GM19463 (cell line): ENCODE results near the gene CCM2.
"Not testable (repeated sequence)": the region's sequence is repeated elsewhere in the genome, so short reads cannot be mapped to it uniquely, and the experiment has no call there.

Experiments used
- ATAC-seq: cut with Tn5 transposase; IDR thresholded peaks from one replicate; pipeline ENCODE4 v1.9.1; 2021; ENCODE audit warnings: mild to moderate bottlenecking, moderate library complexity; ENCODE audit not compliant: unreplicated experiment

Gene CCM2

GRCh38 chr7:45098983-45099839 is 99.2 kb downstream of the CCM2 start:
- ATAC-seq: no peak

DNA sequence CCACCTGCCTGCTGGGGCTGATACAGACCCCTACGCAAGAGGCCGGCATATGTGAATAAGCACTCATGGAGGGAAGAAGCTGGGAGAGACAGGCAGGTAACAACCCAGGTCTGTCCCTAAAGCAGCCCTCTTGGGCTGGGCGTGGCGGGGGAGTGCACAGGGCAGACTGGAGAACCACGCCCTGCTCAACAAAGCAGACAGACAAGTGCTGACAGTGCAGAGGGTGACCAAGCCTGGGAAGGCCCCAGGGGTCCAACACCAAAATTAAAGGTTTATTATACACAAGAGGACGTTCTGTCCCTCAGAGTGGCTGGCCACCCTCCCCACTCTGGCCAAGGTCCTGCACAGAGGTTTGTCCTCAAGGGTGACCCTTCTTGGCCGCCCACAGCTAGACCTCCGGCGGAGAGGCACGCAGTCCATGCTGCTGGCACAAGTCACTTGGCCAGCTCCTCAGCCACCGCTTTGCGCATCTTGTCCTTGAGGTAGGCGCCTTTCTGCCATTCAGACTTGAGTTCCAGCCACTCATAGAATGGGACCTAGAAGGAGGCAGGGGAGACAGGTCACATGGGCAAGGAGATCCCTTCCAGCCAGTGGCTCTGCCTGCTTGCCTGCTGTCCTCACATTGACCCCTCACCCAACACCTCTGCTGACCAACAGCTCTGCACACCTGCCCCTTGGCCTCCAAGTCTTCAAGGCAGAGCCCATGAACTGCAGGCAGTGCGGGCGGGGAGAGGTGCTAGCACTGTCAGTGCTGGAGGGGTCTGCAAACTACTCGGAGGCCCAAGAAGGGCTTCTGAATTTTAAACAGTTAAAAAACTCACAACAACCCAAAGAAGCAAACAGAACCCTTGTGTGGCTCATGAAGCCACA is 100.1 kb downstream of the CCM2 start:
- no peak for ATAC-seq

DNA sequence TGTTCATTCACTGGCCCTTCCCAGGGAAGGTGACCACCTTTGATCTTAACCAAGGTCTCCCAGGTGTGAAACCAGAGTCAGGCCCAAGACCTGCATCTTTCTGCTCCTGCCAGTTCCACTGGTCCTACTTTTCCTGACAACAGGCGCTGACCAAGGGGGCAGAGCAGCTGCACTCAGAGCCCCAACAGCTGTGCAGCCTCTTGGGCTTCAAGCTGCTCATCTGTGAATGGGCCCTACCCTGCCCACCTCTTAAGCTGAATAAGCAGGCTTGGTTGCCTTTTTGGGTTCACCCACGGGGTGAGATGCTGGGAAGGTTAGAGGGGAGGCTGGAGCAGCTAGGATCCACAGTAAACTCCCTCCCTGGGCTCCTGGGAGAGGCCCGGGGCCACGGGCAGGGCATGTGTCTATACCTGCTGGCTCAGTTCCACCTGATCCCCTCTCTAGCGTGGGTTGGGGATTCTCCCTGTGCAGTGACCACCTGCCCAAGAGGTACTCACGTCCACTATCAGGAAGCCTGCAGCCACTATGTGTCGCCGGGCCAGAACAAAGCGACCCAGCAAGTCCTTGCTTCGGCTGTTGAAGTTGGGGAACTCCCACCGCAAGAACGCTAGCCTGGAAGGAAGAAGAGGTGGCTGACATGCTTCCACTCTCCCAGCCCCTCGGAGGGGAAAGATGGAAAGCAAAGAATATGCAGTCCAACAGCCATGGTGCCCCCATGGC is 100.9 kb downstream of the CCM2 start:
- no peak for ATAC-seq

- no peak for ATAC-seq
Measured at GRCh38 chr7:45101748-45102147, 101.7 kb downstream of the CCM2 start.

DNA sequence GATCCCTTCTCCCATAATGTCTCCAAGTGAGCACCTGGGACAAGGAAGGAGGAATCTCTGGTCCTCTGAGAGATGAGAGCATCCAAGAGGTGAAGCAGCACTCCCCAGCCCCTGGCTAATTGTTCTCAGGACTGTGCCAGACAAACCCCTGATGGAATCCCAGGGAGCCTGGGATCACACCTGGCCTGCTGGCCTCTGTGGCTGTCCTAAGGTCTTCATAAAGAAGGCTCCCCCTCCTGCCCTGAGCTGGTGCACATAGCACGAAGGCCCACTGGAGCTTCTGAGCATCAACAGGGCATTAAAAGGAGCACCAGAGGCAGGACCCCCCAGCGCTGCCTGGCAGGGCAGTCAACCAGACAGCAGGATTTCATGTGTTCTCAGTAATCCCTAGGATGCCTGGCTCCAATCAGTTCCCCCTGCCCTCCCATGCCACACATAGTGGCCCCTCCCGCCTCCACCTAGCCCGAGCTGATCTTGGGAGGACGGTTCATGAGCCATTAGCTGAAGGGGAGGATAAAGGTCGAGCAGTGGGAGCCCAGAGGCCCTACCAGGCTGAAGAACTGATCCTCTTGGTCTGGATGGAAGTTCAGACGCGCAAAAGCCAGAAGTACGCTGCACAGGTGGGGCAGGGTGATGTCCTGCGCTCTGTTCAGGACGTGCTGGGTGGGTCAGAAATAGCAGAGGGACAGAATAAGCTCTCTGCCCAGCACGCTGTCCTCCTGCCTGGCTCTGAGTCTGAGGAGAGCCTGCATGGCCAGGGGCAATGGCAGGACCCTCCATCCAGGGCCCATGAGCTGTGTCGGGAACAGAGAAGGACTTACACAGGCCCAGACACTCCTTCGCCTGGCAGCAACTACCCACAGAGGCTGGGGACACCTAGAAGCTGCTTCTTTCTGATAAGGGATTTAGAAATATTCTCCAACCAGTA is 103.0 kb downstream of the CCM2 start:
- ATAC-seq: no peak

DNA sequence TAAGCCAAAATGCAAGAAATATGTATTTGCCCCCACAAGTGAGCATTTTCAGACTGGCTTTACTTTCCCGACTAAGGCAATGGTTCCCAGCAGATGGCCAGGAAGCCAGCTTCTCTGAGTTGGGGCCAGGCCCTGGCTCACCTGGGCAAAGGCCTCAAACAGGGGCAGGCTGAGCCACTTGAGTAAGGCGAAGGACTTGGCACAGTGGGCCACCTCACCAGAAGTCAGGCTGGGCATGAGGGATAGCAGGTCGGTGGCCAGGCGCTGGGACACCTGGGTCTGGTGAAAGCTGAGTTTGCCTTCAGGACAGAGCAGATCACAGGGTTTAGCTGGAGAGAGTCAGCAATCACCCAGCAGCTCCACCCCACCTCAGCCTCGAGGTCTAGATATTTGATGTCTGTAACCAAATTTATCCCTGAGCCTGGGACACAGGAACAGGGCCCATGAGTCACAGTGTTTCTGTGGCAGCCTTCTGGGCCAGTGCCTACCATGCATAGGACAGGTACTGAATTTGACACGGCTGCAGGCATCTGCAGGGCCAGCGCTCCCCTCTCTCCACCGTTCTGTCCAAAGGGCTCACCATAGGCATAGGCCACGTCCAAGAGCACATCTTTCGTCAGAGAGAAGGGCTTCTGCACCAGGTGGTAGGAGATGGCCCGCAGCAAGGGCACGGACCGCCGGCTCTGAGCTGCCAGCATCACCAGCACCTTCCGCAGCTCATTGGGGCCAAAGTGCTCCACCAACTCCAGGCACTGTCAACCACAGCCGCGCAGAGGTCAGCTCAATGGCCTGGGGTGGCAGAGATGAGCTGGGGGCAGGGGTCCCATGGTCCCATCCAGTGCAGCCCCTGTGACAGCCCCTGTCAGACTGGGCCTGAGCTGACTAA is 104.2 kb downstream of the CCM2 start:
- ATAC-seq: no peak

DNA sequence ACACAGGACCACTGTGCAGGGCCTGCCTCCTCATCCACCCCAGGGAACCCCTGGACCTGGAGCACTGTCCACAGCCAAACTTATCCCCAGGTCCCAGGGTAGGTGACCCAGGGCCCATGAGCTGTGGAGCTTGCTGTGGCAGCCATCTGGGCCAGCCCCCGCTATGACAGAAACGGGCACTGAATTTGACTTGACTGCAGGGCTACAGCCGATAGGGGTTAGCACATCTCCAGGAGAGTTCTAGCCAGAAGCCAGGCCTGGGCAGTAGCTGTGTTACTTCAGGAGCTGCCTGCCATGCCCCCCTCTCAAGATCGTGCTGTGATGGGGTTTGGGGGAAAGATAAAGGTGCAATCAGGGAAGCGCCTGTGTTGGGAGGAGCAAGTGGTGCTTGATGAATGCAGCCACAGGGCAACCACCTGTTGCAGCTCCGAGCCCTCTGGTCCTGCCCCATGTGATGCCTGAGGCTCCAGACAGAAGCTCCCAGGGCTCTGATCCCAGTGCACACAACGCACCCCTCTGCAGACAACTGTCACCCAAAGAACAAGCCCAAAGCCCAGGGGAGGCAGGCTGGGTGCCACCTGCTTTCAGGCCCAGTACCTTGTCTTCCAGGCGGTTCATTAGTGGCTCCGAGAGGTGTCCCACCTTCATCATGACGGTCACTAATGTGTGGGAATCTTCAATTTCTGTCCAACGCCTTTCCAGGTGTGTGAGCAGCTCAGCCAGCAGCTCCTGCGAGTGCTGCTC is 105.0 kb downstream of the CCM2 start:
- ATAC-seq: no peak

GRCh38 chr7:45105588-45106188 is 105.7 kb downstream of the CCM2 start:
- ATAC-seq: no peak

GRCh38 chr7:45106820-45107219 is 106.8 kb downstream of the CCM2 start:
- ATAC-seq: no peak

DNA sequence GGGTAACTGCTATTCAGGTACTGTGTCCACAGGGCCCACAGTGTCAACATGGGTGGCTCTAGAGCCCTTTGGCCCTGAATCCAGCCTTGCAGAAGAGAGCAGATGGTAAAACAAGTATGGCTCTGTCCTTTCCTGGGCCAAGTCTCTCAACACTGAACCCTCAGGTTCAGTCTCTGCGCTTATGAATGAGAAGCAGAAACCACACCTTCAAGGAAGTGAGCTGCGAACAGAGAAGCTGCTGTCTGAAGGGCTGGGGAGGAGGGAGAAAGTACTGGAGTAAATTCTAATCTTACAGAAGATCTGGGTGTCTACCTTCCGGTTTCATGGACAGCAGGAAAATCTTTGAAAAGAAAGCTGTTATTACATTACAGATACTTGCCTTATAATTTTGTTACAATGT is 107.4 kb downstream of the CCM2 start:
- no peak for ATAC-seq

- no peak for ATAC-seq
Measured at GRCh38 chr7:45108863-45109262, 108.9 kb downstream of the CCM2 start.

GRCh38 chr7:45111298-45112223 is 111.6 kb downstream of the CCM2 start, which contains the start of gene TBRG4:
TBRG4 (minus strand) TSS chr7:45111697; CDS start chr7:45109237, 2,460 bp downstream.
- ATAC-seq: peak; percentile 97

DNA sequence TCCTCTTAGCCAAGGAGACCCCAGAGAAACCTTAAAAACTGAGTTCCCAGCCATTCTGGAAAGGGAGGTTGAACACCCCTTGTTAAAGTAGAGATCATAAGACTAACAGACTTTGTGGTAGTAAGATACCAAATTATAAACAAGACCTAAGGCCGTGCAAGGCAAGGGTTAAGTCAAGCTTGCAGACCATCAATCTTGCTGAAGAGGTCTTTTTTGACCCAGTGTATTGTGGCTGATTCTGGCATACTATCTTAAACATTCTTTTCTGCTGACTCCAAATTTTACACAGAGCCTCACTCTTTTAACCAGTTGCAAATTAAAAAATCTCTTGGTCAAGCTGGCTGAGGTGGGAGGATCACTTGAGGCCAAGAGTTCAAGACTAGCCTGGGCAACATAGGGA is 112.6 kb downstream of the CCM2 start:
- ATAC-seq: no peak

DNA sequence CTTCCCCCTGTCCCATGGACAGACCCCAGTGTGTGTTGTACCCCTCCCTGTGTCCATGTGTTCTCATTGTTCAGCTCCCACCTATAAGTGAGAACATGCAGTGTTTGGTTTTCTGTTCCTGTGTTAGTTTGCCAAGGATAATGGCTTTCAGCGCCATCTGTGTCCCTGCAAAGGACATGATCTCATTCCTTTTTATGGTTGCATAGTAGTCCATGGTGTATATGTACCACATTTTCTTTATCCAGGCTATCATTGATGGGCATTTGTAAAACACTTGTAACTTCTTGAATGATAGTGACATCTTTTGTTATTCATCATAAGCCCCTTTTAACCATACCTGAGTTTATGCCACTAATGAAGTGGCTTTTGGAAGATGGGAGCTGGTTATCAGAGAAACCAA is 114.3 kb downstream of the CCM2 start:
- not testable (repeated sequence) for ATAC-seq

DNA sequence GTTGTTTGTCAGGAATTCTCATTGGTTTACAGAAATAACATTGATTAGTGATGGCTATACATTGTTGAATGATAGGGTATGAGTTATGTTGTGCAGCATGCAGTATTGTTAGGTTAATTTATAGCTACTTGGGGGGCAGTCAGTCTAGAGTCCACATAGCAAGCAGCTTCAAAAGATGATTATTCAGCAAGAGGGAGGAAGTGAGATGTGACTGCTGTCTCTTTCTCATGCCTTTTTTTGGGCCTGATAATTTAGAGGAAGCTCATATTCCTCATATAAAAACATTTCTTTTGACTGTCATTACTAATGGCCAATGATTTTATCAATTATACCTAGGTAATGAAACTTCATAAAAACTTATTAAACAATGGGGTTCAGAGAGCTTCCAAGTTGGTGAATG is 114.9 kb downstream of the CCM2 start:
- ATAC-seq: no peak

- ATAC-seq: no peak
Measured at GRCh38 chr7:45116048-45116447, 116.0 kb downstream of the CCM2 start.

GRCh38 chr7:45117582-45117981 is 117.6 kb downstream of the CCM2 start:
- ATAC-seq: no peak
